DMS79 treated with DMSO at 0.1 percent for 48 hours (cell line): Measurements from ENCODE around the gene PPP6C.
A peak's percentile ranks its signal among the peaks of the same experiment; 100 is the strongest.
"Not testable (repeated sequence)": the region's sequence is repeated elsewhere in the genome, so short reads cannot be mapped to it uniquely, and the experiment has no call there.

Experiments used
- DNase-seq: peaks from one replicate; lab custom pipeline; 2025; lab: John Stamatoyannopoulos, UW

The PPP6C gene

GRCh38 chr9:125189361-125190289, at the start of gene PPP6C:
PPP6C (minus strand) TSS chr9:125189803; CDS start chr9:125189718, 85 bp downstream.
- peak; percentile 95 for DNase-seq

GRCh38 chr9:125238915-125239446, 49.4 kb upstream of the PPP6C start:
- DNase-seq = no peak

- no peak for DNase-seq
Measured at GRCh38 chr9:125238127-125238914, 48.7 kb upstream of the PPP6C start.

DNA sequence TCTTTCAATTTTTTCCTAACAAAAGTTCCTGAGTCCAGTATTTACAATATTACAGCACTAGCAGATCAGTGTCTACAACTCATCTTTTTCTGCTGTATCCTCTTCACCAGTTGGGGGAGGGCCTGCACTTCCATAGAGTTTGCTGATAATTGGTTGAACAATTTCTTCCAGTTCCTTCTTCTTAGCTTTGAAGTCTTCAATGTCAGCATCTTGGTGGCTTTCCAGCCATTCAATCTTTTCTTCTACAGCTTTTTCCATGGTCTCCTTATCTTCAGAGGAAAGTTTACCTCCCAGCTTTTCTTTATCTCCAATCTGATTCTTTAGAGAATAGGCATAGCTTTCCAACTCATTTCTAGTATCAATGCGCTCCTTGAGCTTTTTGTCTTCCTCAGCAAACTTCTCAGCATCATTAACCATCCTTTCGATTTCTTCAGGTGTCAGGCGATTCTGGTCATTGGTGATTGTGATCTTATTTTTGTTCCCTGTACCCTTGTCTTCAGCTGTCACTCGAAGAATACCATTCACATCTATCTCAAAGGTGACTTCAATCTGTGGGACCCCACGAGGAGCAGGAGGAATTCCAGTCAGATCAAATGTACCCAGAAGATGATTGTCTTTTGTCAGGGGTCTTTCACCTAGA, 47.0 kb upstream of the PPP6C start:
- not testable (repeated sequence) for DNase-seq

DNA sequence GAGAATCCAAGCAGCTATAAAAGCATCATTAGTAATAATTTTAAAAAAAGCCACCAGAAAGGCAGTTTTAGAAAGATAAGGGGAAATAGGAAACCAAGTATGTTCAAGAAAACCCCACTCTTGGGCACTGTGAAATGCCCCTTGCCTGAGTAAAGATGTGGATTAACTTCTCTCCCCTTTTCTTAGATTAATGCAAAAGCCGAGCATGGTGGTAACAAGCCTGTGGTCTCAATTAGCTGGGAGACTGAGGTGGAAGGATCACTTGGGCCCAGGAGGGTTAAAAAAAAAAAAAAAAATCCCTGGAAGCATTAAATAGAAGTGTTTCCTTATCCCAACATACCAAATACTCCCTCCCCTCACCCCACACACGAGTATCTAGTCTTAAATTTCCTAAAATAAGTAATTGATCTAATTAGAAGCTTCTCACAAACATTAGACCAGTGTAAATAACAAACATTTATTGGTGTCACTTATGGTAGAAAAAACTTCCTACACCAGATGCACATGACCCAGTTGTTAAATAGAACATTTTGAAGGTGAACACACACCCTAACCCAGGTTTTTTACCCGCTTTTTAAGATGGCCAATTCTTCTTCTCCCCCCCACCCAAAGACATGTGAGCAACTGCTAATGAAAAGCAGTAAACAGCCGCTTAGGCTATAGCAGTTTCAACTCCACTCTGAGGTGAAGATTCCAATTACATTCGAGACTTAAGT, 46.4 kb upstream of the PPP6C start:
- no peak for DNase-seq

DNA sequence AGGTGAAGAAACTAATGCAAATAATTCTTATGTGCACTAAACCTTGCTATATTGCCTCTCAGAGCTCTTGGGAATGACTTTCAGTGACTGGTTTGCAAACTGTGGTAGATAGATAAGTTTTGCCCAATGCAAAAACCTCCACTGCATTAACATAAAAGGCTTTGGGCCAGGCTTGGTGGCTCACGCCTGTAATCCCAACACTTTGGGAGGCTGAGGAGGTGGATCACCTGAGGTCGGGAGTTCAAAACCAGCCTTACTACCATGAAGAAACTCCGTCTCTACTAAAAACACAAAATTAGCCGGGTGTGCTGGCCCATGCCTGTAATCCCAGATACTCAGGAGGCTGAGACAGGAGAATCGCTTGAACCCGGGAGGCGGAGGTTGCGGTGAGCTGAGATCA, 44.5 kb upstream of the PPP6C start:
- DNase-seq = not testable (repeated sequence)

DNA sequence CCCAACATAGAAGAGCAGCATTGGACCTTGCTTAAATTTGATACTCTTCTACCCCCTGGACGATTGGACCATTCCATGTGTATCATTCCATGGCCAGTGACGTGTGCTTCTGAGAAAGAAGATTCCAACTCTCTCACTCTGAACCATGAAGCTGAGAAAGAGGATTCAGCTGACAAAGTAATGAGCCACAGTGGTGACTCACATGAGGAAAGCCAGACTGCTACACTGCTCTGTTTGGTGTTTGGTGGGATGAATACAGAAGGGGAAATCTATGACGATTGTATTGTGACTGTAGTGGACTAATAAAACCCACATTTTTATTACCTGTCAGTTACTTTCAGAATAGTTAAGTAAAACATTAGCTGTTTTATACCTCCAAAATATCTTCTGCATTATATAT, 44.1 kb upstream of the PPP6C start:
- no peak for DNase-seq

GRCh38 chr9:125227761-125228160, 38.2 kb upstream of the PPP6C start:
- DNase-seq = no peak

- not testable (repeated sequence) for DNase-seq
Measured at GRCh38 chr9:125224858-125225257, 35.3 kb upstream of the PPP6C start.

DNA sequence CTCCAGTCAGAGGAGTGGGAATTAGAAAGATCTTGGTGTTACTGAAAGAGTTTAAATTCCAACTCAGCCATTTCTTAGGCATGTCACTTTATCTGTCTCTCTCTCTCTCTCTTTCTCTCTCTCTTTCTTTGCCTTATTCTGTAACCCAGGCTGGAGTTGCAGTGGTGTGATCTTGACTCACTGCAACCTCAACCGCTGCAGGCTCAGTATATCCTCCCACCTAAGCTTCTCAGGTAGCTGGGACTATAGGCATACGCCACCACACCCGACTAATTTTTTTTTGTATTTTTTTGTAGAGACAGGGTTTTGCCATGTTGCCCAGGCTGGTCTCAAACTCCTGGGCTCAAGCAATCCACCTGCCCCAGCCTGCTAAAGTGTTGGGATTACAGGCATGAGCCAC, 29.0 kb upstream of the PPP6C start:
- DNase-seq = no peak

DNA sequence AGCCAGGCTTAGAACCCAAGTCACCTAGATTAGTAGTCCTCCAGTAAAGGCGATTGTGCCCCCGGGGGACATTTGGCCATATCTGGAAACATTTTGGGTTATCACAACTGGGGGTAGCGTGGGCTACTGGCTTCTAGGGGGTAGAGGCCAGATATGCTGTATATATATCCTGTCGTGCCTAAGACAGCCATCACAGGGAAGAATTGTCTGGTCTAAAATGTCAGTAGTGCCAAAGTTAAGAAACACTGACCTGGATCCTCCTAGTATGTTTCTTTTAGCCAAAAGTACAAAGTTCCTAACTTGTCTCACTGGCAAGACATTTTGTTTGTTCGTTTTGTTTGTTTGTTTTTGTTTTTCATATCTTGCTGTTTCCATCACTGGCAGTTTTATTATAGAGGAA, 24.6 kb upstream of the PPP6C start:
- no peak for DNase-seq

- DNase-seq = no peak
Measured at GRCh38 chr9:125204477-125204876, 14.9 kb upstream of the PPP6C start.

DNA sequence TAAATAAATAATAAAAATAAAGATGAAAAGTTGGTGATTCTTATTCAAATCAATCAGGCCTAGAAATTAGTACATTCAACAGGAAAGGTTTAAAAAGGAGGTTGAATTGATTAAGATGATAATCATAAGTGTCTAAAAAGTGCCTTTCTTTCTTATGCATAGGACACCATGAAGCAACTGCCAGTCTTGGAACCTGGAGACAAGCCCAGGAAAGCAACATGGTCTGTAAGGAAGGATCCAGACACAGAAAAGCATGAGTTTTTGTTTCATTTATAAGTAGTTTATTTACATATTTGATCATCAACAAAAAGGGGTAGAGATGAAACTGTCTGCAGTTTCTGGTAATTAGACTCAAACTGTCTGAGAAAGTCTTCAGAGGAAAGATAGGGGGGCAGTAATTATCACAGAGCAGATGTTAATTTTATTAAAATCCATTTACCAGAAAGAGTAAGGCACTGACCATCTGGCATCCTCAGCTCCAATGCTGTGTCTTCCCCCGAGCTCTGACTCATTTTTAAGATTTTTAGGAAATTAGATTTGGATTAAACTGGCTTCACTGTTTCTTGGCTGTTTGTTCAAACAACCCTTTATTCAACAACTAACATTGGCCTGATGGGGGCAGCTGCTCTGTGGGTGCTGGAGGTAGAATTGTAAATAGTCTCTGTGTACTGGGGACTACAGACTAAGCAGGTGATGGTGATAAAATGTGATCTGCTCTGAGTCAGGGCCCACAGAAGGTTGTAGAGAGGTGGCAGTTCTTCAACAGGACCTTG, 13.4 kb upstream of the PPP6C start:
- no peak for DNase-seq

DNA sequence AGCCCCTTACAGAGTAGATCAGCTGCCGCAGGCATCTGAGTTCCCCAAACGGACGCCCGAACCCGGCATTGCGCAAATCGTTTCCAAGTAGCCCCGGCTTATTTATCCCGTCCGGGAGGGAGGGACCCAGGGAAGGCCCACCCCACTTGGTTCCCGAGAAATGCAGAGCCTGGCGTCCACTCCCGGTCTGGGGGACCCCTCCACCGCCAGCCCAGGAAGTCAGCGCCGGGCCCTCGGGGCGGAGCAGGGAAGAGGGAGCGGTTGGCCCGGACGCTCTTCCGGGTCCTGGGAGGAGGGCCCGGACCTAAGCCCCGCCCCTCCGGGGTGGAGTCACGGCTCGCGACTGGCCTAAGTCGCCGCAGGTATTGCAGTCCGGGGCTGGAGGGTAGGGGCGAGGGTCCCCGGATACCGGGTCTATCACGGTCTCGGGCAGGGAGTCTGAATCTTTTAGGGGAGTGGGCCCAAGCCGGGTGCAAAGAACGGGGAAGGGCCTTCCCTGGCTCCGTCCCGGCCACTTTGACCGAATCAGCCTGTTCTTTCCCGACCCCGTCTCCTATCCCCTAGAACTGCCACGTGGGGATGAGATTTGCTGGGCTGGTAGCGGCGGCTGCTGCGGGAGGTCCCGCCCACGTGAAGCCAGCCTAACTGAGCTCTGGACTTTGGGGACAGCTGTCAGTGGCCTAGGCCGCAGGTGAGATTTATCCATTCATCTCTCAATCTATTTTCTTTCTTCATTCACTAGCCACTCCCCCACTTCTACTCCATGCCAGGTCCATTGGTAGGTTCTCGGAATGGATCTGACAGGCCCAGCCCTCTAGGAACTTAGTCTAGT, 10.8 kb upstream of the PPP6C start, which contains the start of gene RABEPK:
Gene RABEPK (plus strand): TSS at position 327 of the 832 bp plus-strand sequence. CDS start 2,472 bp downstream, outside the sequence.
- DNase-seq = peak; percentile 84

DNA sequence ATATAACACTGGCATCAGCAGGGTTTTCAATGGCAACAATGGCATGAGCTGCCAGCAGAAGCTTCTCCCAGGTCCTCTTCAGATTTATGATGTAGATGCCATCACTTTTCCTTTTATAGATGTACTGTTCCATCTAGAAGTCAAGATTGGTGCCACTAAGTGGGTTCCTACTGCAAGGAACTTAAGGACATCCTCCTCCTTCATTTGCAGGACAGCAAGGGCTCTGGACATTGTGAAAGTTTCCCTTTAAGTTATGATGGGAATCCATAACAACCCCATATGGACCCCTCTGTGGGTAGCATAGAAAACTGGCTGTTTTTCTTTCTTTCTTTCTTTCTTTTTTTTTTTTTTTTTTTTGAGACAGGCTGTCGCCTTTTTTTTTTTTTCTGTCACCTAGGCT, 6.0 kb upstream of the PPP6C start:
- not testable (repeated sequence) for DNase-seq

- not testable (repeated sequence) for DNase-seq
Measured at GRCh38 chr9:125194466-125194865, 4.9 kb upstream of the PPP6C start.

- no peak for DNase-seq
Measured at GRCh38 chr9:125190361-125190801, 778 bp upstream of the PPP6C start.

DNA sequence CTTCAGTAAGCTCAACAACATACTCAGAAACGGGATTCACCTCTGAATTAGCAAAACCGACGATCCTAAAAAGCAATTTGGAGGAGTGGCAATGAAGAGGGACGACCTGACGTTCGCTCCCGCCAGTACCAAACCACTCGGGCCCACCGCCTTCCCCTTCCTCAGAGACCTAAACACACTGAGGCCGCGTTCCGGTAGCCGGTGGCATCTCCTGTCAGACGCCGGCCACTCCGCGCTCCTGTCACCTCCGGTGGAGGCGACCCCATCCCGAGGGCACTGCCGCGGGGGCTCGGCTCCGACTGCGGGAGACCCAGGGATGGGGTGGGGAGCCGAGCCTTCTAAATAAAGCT, 617 bp downstream of the PPP6C start:
- DNase-seq = no peak

DNA sequence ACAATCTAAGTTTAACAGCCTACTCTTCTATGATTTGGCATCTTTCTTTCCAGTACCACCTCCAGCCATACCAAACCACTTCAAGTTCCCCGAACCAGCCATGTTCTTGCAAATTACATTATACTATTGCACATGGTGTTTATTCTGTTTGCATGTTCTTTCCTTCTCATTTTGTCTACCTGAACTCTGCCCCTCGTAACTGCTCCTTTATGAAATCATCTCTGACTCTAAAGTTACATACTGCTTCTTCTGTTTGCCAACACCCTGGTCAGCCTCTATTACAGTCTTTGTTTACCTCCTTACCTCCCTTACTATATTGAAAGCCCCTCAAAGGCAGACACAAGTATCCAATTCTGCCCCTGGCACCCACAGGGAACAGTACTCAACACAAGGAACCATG, 6.0 kb downstream of the PPP6C start:
- DNase-seq = no peak

GRCh38 chr9:125183054-125183453, 6.5 kb downstream of the PPP6C start:
- DNase-seq = no peak
